ENCODE data around the gene KDM1B. TPM values are rescaled to one million over a fixed set of nuclear protein-coding genes. Genes with fewer than 3 reads are reported as not detected.

Gene KDM1B
- total and polyA plus RNA-seq, 9 of the 15 experiments (the other 6 are each of a cell fraction or from before 2014, with no cell fraction given), result 1.4 to 58.9 (median 36.3) TPM

- Histone ChIP-seq H3K9ac (ENCODE audit: insufficient read depth in 1 of 2, low read depth in 2 of 2, low read length in 2 of 2) (no peak overlapping the region), H2AFZ (ENCODE audit: low read depth, low read length) (no peak overlapping the region), H3K4me3 (no peak overlapping the region), H3K27ac (ENCODE audit: extremely low read depth, low read depth, low read length) (no peak overlapping the region), H3K9me1 (ENCODE audit: control insufficient read depth, insufficient read depth, low read length) (no peaks in the 10 kb centered on the region), H3K27me3 (ENCODE audit: control insufficient read depth in 2 of 2, insufficient read depth in 2 of 2, low read length in 2 of 2) (no peaks in the 10 kb centered on the region), H3K4me2 (ENCODE audit: insufficient read depth, low read length) (no peak overlapping the region), H3K9me3 (replicated peaks; ENCODE audit: control insufficient read depth, insufficient read depth, low read depth, low read length) (no peaks in the 10 kb centered on the region), H4K20me1 (replicated peaks; ENCODE audit: control insufficient read depth, insufficient read depth, low read length) (no peaks in the 10 kb centered on the region), H3K36me3 (ENCODE audit: control insufficient read depth, insufficient read depth, low read length) (peaks cover 64% of the 10 kb centered on the region), H3K79me2 (ENCODE audit: control insufficient read depth, insufficient read depth, low read length) (peaks cover 6% of the 10 kb centered on the region), H3K4me1 (replicated peaks in 1 of 2; ENCODE audit: control insufficient read depth in 2 of 2, insufficient read depth in 2 of 2, low read length in 2 of 2) (peaks cover 0 to 7% of the 10 kb centered on the region in 2 experiments; a peak in 2 of 5 replicates)
- FAIRE-seq, result no peak
- no peak for DNase-seq (ENCODE audit: extremely low read depth in 1 of 4, low spot score in 3 of 4)
- TF ChIP-seq MEIS2 (IDR thresholded peaks at IDR 0.05; ENCODE audit: partially characterized antibody) (no peak), NONO (IDR thresholded peaks at IDR 0.05; ENCODE audit: low read depth in 2 of 2, low read length in 1 of 2) (no peak)
- ATAC-seq, result no peak
- 98% methylated on average over 2 of the region's 2 CpGs for WGBS (ENCODE audit: insufficient coverage, low coverage, missing lambda C conversion rate)
- ChIA-PET POLR2A (no interaction called here), CTCF (ENCODE audit: low intra/inter-chr PET ratio) (no interaction called here)
- BruUV-seq (replicated peaks), result no TSS peak
- intact Hi-C loops (cut with micrococcal nuclease) (no loop called here), in situ Hi-C loops (cut with MboI) (no loop called here)
These were observed 7.6 kb upstream of the KDM1B start for GRCh38 chr6:18147616-18148015.

- WGBS (ENCODE audit: insufficient coverage, low coverage, missing lambda C conversion rate), result 81% methylated on average over 5 of the region's 5 CpGs
- no peaks in the 10 kb centered on the region for H3K27me3 ChIP-seq (ENCODE audit: control insufficient read depth in 2 of 2, insufficient read depth in 2 of 2, low read length in 2 of 2)
- H3K9me1 ChIP-seq (ENCODE audit: control insufficient read depth, insufficient read depth, low read length), result no peaks in the 10 kb centered on the region
- intact Hi-C loops (cut with micrococcal nuclease) (no loop called here), in situ Hi-C loops (cut with MboI) (no loop called here)
- H3K4me2 ChIP-seq (ENCODE audit: insufficient read depth, low read length), result no peak overlapping the region
- no peak overlapping the region for H2AFZ ChIP-seq (ENCODE audit: low read depth, low read length)
- ATAC-seq (peak; percentile 38; the same call in 2 of the 3 replicates), DNase-seq (ENCODE audit: extremely low read depth in 1 of 4, low spot score in 3 of 4) (peak in 3 of 4 experiments; percentile 29 to 57 (median 37)), FAIRE-seq (peak; percentile 29)
- H3K9ac ChIP-seq (ENCODE audit: insufficient read depth in 1 of 2, low read depth in 2 of 2, low read length in 2 of 2), result no peak overlapping the region
- no peaks in the 10 kb centered on the region for H3K9me3 ChIP-seq (replicated peaks; ENCODE audit: control insufficient read depth, insufficient read depth, low read depth, low read length)
- peaks cover 15% of the 10 kb centered on the region for H3K79me2 ChIP-seq (ENCODE audit: control insufficient read depth, insufficient read depth, low read length)
- no TSS peak for BruUV-seq (replicated peaks)
- no peak overlapping the region for H3K27ac ChIP-seq (ENCODE audit: extremely low read depth, low read depth, low read length)
- no peak overlapping the region for H3K4me3 ChIP-seq
- CTCF ChIA-PET (ENCODE audit: low intra/inter-chr PET ratio), result no interaction called here
- H3K36me3 ChIP-seq (ENCODE audit: control insufficient read depth, insufficient read depth, low read length), result peaks cover 55% of the 10 kb centered on the region
- POLR2A ChIA-PET, result no interaction called here
- no peaks in the 10 kb centered on the region for H4K20me1 ChIP-seq (replicated peaks; ENCODE audit: control insufficient read depth, insufficient read depth, low read length)
- H3K4me1 ChIP-seq (replicated peaks in 1 of 2; ENCODE audit: control insufficient read depth in 2 of 2, insufficient read depth in 2 of 2, low read length in 2 of 2), result peaks cover 0 to 16% of the 10 kb centered on the region in 2 experiments; a peak in 3 of 5 replicates
- TF ChIP-seq IRF9 (tag; IDR thresholded peaks at IDR 0.05) (0 out of 2 replicates have a peak, but pooled peaks have one; percentile 30), RAD51 (IDR thresholded peaks at IDR 0.05; ENCODE audit: borderline replicate concordance, low read depth) (no peak), ZNF766 (CRISPR knock-in tag; conservative IDR thresholded peaks at IDR 0.05) (no peak), PHB (CRISPR knock-in tag; IDR thresholded peaks at IDR 0.05) (no peak), ATF7 (IDR thresholded peaks at IDR 0.05) (peak; percentile 94), ZNF699 (CRISPR knock-in tag; IDR thresholded peaks at IDR 0.05; ENCODE audit: insufficient replicate concordance) (no peak), SIX5 (IDR thresholded peaks at IDR 0.05; ENCODE audit: borderline replicate concordance in 1 of 2, insufficient read depth in 1 of 2, low read depth in 1 of 2, low read length in 2 of 2) (no peak), HINFP (tag; conservative IDR thresholded peaks at IDR 0.05; ENCODE audit: low read depth) (no peak), MAX (CRISPR knock-in tag; IDR thresholded peaks at IDR 0.05) (no peak), PTBP1 (IDR thresholded peaks at IDR 0.05; ENCODE audit: low read depth, low read length) (no peak)
These were observed 6.8 kb upstream of the KDM1B start for GRCh38 chr6:18148304-18149025.

Measured in K562 (cell line).